Tibial nerve (tissue), 4 donors: ENCODE results near the gene SNX19.

ENCODE experiments used
- CTCF ChIP-seq, 5 experiments: fragments of 200-600 bp in 3 of 5; fragments of 450-650 bp in 2 of 5; sonication (generic) in 3 of 5; IDR thresholded peaks; one replicate each; pipeline ENCODE4 v1.5.1; 2016 to 2019; ENCODE audit warnings: antibody characterized with exemption in 5 of 5, mild to moderate bottlenecking in 3 of 5, moderate library complexity in 2 of 5
- EP300 ChIP-seq, 2 donors: sonication (generic); formaldehyde crosslinking; IDR thresholded peaks; one replicate each; pipeline ENCODE4 v1.6.1; 2017; ENCODE audit warnings: antibody characterized with exemption in 2 of 2, mild to moderate bottlenecking in 1 of 2
- POLR2A ChIP-seq, 2 donors: fragments of 450-650 bp; IDR thresholded peaks; one replicate each; pipeline ENCODE4 v1.6.1; 2017; ENCODE audit warnings: antibody characterized with exemption in 2 of 2, mild to moderate bottlenecking in 2 of 2, moderate library complexity in 2 of 2

DNA sequence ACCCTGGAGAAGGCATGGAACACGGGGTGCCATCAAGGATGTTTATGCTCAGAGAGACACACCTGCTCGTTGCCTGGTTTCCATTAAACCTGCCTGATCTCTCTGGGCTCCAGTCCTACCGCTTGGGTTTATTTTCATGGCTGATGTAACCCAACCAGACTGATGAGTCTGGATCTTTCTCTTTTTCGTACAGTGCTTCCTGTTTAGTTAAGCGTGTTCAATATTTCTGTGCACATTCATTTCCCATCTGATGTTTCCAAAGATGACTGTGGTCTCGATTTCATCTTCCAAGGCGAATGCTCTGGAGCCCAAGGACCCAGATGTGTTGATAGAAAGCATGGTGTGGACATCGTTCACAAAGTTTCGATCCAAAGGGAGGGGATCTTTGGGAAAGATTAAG lies 84.3 kb downstream of the SNX19 start:
- TF ChIP-seq CTCF (IDR thresholded peaks at IDR 0.05) (no peak), POLR2A (IDR thresholded peaks at IDR 0.05) (no peak), EP300 (IDR thresholded peaks at IDR 0.05) (no peak)
